UCSD-AML1 (cell line): ENCODE results near the gene GAS2L2.
A peak's percentile ranks its signal among the peaks of the same experiment; 100 is the strongest.
"Not testable (repeated sequence)": the region's sequence is repeated elsewhere in the genome, so short reads cannot be mapped to it uniquely, and the experiment has no call there.

Experiments used
- DNase-seq: peaks from one replicate; lab custom pipeline; 2025; ENCODE audit not compliant: unreplicated experiment; lab: John Stamatoyannopoulos, UW

Gene GAS2L2

GRCh38 chr17:35773679-35774425, 20.8 kb upstream of the GAS2L2 start:
- DNase-seq, result peak; percentile 62

GRCh38 chr17:35773129-35773528, 20.1 kb upstream of the GAS2L2 start:
- no peak for DNase-seq

GRCh38 chr17:35769895-35770486, 17.0 kb upstream of the GAS2L2 start:
- no peak for DNase-seq

GRCh38 chr17:35768797-35769196, 15.8 kb upstream of the GAS2L2 start:
- DNase-seq, result no peak

- DNase-seq, result peak; percentile 24
Measured at GRCh38 chr17:35766903-35767510, 14.0 kb upstream of the GAS2L2 start.

- no peak for DNase-seq
Measured at GRCh38 chr17:35766489-35766877, 13.4 kb upstream of the GAS2L2 start.

GRCh38 chr17:35765756-35766488, 12.9 kb upstream of the GAS2L2 start:
- DNase-seq, result no peak

GRCh38 chr17:35765086-35765710, 12.2 kb upstream of the GAS2L2 start:
- no peak for DNase-seq

GRCh38 chr17:35764123-35764991, 11.3 kb upstream of the GAS2L2 start:
- DNase-seq, result peak; percentile 93

- no peak for DNase-seq
Measured at GRCh38 chr17:35763767-35764122, 10.7 kb upstream of the GAS2L2 start.

- DNase-seq, result no peak
Measured at GRCh38 chr17:35761601-35762000, 8.6 kb upstream of the GAS2L2 start.

- DNase-seq, result no peak
Measured at GRCh38 chr17:35760587-35760986, 7.5 kb upstream of the GAS2L2 start, which contains the start of gene C17orf50. Gene C17orf50, plus strand, starts transcription at chr17:35760887. Its CDS starts 55 bp downstream, at chr17:35760942.

GRCh38 chr17:35757243-35757642, 4.2 kb upstream of the GAS2L2 start:
- DNase-seq, result no peak

GRCh38 chr17:35752471-35752870, 568 bp downstream of the GAS2L2 start:
- DNase-seq, result no peak

GRCh38 chr17:35751541-35751940, 1.5 kb downstream of the GAS2L2 start:
- not testable (repeated sequence) for DNase-seq

GRCh38 chr17:35750526-35751395, 2.3 kb downstream of the GAS2L2 start:
- DNase-seq, result no peak

GRCh38 chr17:35749560-35750412, 3.3 kb downstream of the GAS2L2 start:
- no peak for DNase-seq

- no peak for DNase-seq
Measured at GRCh38 chr17:35748979-35749378, 4.1 kb downstream of the GAS2L2 start.
